Adrenal gland (tissue), 12 donors: ENCODE results near the gene CNOT2. TPM values are rescaled to one million over a fixed set of nuclear protein-coding genes. Genes with fewer than 3 reads are reported as not detected.

Source experiments
- DNase-seq, 7 donors: peaks; one replicate each; pipeline ENCODE4 v3.0.0-alpha.2; 2019 to 2020
- H3K27ac ChIP-seq, 5 donors: fragments of 200-600 bp; sonication (generic) in 4 of 5; 1 replicate in 3 of 5; 2 replicates in 2 of 5; pipeline versions ENCODE4 v1.5.1 to v1.8.0; 2016 to 2020; ENCODE audit warnings: mild to moderate bottlenecking in 1 of 5
- H3K27me3 ChIP-seq: fragments of 200-600 bp; 2 replicates; pipeline ENCODE4 v1.8.0; 2021
- H3K36me3 ChIP-seq, 2 donors: fragments of 200-600 bp; replicated peaks in 1 of 2; 1 replicate in 1 of 2; 2 replicates in 1 of 2; pipeline versions ENCODE4 v1.5.1 to v1.8.0; 2018 to 2022
- H3K4me1 ChIP-seq, 2 donors: fragments of 200-600 bp; replicated peaks in 1 of 2; 1 replicate in 1 of 2; 2 replicates in 1 of 2; pipeline versions ENCODE4 v1.5.1 to v1.8.0; 2018 to 2021
- H3K4me3 ChIP-seq, 4 donors: fragments of 200-600 bp; sonication (generic) in 3 of 4; one replicate each; pipeline ENCODE4 v1.5.1; 2016 to 2018
- H3K9me3 ChIP-seq, 3 donors: fragments of 200-600 bp; sonication (generic) in 1 of 3; replicated peaks in 1 of 3; 1 replicate in 2 of 3; 2 replicates in 1 of 3; pipeline versions ENCODE4 v1.5.1 to v1.8.0; 2016 to 2021
- CTCF ChIP-seq, 6 experiments: fragments of 450-650 bp in 4 of 6; fragments of 200-600 bp in 2 of 6; sonication (generic) in 1 of 6; IDR thresholded peaks; 1 replicate in 5 of 6; 2 replicates in 1 of 6; pipeline versions ENCODE4 v1.5.1 to v1.8.0; 2016 to 2021; ENCODE audit warnings: antibody characterized with exemption in 6 of 6, mild to moderate bottlenecking in 2 of 6, moderate library complexity in 1 of 6
- POLR2A ChIP-seq, 2 donors: fragments of 450-650 bp; IDR thresholded peaks; one replicate each; pipeline ENCODE4 v1.6.1; 2017; ENCODE audit warnings: antibody characterized with exemption in 2 of 2, mild to moderate bottlenecking in 2 of 2, moderate library complexity in 1 of 2
- whole genome bisulfite sequencing, 4 donors: extraction: QIAGEN DNeasy Blood & Tissue Kit in 2 of 4; methylation state at CpG; one replicate each; pipeline versions ENCODE4 v1.1.5 to v1.1.7; 2013 to 2017; 5-methylcytosine and 5-hydroxymethylcytosine counted together
- intact Hi-C, 2 donors: fragments of 100-400 bp; cut with DNase I; formaldehyde crosslinking; loops; one replicate each; pipeline versions ENCODE4 v1.14.1 to v1.15.0; 2022 to 2023
- polyA plus RNA-seq, 3 donors: library from polyadenylated mRNA; stranded (reverse); fragments of 200-250 nt in 2 of 3; fragments of 350-450 nt in 1 of 3; fragmentation: Illumina TruSeq in 1 of 3; extraction: RNeasy Lipid Tissue Mini Kit (QIAGEN cat#74804) in 1 of 3; gene quantifications; one replicate each; pipeline ENCODE4 v1.2.3, GENCODE V29; 2013 to 2014
- total RNA-seq, 9 donors: library from RNA; depleted of rRNA in 4 of 9; stranded (reverse); fragments of >200 nt in 4 of 9; fragments of 120-200 nt in 1 of 9; fragmentation: NEBNext Ultra II Directional in 1 of 9; extraction: Animal tissue kit (Norgen Biotek cat#: 25700) in 1 of 9; gene quantifications; one replicate each; pipeline versions ENCODE4 v1.1.0 to v1.2.4, GENCODE V29; 2013 to 2023
- donor health status: healthy with polysubstance abuse.
- donor health status: Bipolar disorder and iron deficiency.
- donor health status: DM: yes; HTN: yes; CAD: no.
- donor health status: DM: no; HTN: no; CAD: no.
- donor health status: DM: no; HTN: no; CAD: no.
- donor health status: DM: yes; HTN: yes; CAD: no.

The CNOT2 gene
- total and polyA plus RNA-seq, 12 donors: 33.4 to 127 (median 57.1) TPM

- TF ChIP-seq CTCF (IDR thresholded peaks at IDR 0.05) (no peak), POLR2A (IDR thresholded peaks at IDR 0.05) (no peak)
- H3K4me1 ChIP-seq: no peaks in the 10 kb centered on the region
- H3K27ac ChIP-seq: no peak overlapping the region
- no peak overlapping the region for H3K4me3 ChIP-seq
- intact Hi-C loops: no loop called here
- H3K36me3 ChIP-seq: peaks cover 0 to 9% of the 10 kb centered on the region in 2 donors
- WGBS, 4 donors: 86 to 91% (median 88%) methylated on average over 6 of the region's 6 CpGs
- H3K9me3 ChIP-seq: no peaks in the 10 kb centered on the region
- no peak for DNase-seq
- no peaks in the 10 kb centered on the region for H3K27me3 ChIP-seq
Measured at GRCh38 chr12:70353780-70354660, 110.8 kb downstream of the CNOT2 start.

DNA sequence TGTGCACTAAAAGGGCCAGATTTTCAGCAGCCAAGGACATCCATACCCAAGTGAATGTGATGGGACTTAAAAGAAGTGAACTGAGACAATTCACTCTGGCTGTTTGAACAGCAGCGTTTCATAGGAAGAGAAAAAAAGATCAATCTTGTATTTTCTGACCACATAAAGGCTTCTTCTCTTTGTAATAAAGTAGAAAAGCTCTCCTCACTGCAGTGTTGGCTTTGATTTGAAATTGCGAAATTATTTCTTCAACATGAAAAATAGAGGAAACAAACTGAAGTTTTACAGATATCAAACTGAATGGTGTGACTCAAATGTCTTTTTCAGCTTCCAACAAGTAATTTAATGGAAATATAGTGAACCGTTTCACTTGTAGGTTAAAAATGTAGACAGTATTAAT is 111.6 kb downstream of the CNOT2 start:
- Histone ChIP-seq H3K4me1 (no peaks in the 10 kb centered on the region), H3K27ac (no peak overlapping the region), H3K4me3 (no peak overlapping the region), H3K9me3 (no peaks in the 10 kb centered on the region), H3K27me3 (no peaks in the 10 kb centered on the region), H3K36me3 (peaks cover 0 to 9% of the 10 kb centered on the region in 2 donors)
- 47 to 66% (median 50%) methylated on average over 3 of the region's 3 CpGs for WGBS, 4 donors
- DNase-seq: no peak
- intact Hi-C loops: no loop called here
- no peak for TF ChIP-seq CTCF (IDR thresholded peaks at IDR 0.05)

- Histone ChIP-seq H3K4me1 (no peaks in the 10 kb centered on the region), H3K27me3 (no peaks in the 10 kb centered on the region), H3K9me3 (no peaks in the 10 kb centered on the region), H3K27ac (no peak overlapping the region), H3K4me3 (no peak overlapping the region), H3K36me3 (peaks cover 0 to 9% of the 10 kb centered on the region in 2 donors)
- intact Hi-C loops: no loop called here
- TF ChIP-seq CTCF (IDR thresholded peaks at IDR 0.05) (no peak), POLR2A (IDR thresholded peaks at IDR 0.05) (no peak)
- WGBS, 4 donors: 93 to 97% (median 97%) methylated on average over 4 of the region's 4 CpGs
- no peak for DNase-seq
Measured at GRCh38 chr12:70355972-70356371, 112.7 kb downstream of the CNOT2 start.

GRCh38 chr12:70359458-70360197 is 116.4 kb downstream of the CNOT2 start:
- Histone ChIP-seq H3K4me1 (no peaks in the 10 kb centered on the region), H3K4me3 (no peak overlapping the region), H3K27ac (no peak overlapping the region), H3K9me3 (no peaks in the 10 kb centered on the region), H3K27me3 (no peaks in the 10 kb centered on the region), H3K36me3 (no peaks in the 10 kb centered on the region)
- WGBS, 4 donors: 96 to 100% (median 98%) methylated on average over 1 of the region's 1 CpG
- TF ChIP-seq POLR2A (IDR thresholded peaks at IDR 0.05) (no peak), CTCF (IDR thresholded peaks at IDR 0.05) (no peak)
- DNase-seq: no peak
- intact Hi-C loops: loop anchor here in 1 of 2 donors (10.0 kb wide), 1 partner anchor 465 kb away; no protein-coding TSS in a partner anchor
